ENCODE measurements around the gene SORCS2.

SORCS2 gene

GRCh38 chr4:7530932-7531639 is 338.7 kb downstream of the SORCS2 start:
- DNase-seq (ENCODE audit: low read depth) = no peak

DNA sequence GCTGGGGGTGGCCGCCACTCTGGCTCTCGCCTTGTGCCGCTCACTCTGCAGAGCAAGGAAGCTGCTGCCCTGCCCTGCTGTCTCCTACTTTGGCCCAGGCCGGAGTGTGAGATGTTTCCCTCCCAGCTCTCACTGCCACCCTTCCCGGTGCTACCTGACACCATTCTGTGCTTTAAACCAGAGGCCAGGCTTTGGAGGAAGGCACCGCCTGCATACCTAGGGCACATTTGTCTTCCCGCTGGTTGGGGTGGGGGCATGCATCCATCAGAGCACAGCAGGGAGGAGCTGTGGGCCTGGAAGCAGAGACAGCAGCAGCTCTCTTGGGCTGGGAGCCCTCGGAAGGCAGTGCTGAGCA is 339.3 kb downstream of the SORCS2 start:
- DNase-seq (ENCODE audit: low read depth) = no peak

DNA sequence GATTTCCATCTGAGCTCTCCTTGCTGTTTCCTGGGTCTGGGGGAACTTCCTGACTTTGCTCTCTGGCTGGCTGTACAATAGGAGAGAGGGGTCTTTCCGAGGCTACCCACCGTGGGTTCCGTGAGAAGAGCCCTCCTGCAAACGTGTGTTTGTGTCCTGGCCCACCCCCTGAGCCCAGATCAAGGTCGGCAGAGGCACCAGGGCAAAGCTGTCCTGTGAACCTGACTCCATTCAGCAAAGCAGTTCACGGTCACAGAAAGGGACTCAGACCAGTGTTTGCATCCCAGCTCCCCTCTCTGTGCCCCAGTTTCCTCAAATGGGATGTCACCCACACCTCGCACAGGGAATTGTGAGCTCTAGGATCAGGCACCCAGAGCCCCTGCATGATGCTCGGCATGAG is 339.7 kb downstream of the SORCS2 start:
- DNase-seq (ENCODE audit: low read depth) = no peak

GRCh38 chr4:7533267-7533666 is 340.9 kb downstream of the SORCS2 start:
- DNase-seq (ENCODE audit: low read depth) = no peak

DNA sequence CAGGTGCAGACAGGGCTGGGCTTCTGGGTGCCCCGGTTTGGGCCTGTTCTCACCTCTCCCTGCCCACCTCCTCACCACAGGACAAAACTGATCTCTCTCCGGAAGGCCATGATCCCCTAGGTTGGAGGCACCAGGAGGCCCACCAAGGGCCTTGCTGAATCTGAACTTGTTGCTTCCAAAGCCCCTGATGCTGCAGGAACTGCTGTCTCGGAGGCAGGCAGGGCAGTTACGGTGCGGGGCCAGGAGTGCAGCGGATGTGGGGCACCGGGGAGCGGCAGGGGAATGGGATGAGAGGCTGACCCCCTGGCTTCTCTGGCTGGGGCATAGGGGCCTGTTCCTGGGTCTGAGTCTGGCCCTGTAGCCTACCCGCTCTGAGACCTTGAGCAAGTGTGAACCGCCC is 342.8 kb downstream of the SORCS2 start:
- DNase-seq (ENCODE audit: low read depth) = no peak

DNA sequence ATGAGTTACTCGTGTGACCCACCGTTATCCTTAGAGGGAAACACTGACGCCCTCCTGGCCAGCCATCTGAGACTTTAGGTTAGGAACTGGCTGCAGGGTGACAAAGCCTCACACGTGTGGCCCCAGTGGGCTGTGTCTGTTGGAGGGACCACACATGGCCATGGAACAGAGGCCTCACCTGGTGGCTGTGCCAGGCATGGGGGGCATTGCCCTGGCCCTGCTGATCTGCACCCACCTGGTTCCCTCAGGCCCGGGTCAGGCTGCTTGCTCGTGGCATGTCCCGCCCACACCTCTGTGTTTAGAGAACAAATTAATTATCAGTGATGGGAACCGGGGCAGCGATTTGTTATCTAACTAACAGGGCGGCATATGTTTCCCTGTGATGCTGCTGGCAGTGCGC is 343.3 kb downstream of the SORCS2 start:
- DNase-seq (ENCODE audit: low read depth) = no peak

GRCh38 chr4:7536876-7537275 is 344.5 kb downstream of the SORCS2 start:
- no peak for DNase-seq (ENCODE audit: low read depth)

DNA sequence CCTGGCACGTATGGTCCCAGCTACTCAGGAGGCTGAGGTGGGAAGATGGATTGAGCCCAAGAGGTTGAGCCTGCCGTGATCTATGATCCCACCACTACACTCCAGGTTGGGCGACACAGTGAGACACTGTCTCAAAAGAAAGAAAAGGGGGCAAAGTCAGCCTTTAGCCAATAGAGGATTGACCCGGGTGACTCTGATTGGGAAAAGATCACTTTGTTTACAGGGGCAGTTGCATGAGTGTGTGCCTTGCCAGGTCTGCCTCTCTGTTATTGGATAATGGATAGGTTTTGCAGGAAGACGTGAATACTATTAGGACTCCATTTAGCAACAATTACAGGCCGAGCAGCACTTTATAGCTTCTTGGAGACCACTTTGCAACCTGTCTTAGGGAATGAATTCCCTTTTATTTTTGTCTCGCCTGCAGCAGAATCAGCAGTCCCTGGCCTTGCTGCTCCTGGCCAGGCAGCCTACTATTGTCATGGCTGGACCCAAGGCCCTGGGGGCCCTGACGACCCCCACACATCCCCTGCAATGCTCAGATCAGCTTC is 345.6 kb downstream of the SORCS2 start:
- no peak for DNase-seq (ENCODE audit: low read depth)

DNA sequence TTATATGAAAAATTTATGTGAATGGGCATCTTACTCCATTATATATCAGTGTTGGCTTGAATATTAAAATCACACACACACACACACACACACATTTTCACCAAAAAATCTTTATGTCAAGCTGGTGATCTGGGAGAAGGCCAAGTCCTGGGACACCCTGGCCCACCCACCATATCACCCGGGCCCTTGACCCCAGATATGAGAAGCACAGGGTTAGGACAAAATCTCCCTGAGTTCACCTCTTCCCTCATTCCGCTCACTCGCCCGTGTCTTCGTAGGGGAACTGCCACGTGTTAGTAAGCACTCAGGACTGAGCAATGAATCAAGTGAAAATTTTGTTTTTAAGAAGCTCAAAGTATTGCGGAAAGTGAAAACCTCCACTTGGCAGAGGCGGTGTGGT is 346.2 kb downstream of the SORCS2 start:
- DNase-seq (ENCODE audit: low read depth) = no peak

- DNase-seq (ENCODE audit: low read depth) = no peak
These were observed 346.8 kb downstream of the SORCS2 start for GRCh38 chr4:7539186-7539585.

GRCh38 chr4:7539659-7540058 is 347.3 kb downstream of the SORCS2 start:
- peak; percentile 6 for DNase-seq (ENCODE audit: low read depth)

GRCh38 chr4:7540206-7540605 is 347.9 kb downstream of the SORCS2 start:
- no peak for DNase-seq (ENCODE audit: low read depth)

GRCh38 chr4:7540654-7541413 is 348.5 kb downstream of the SORCS2 start:
- DNase-seq (ENCODE audit: low read depth) = no peak

- no peak for DNase-seq (ENCODE audit: low read depth)
These were observed 349.1 kb downstream of the SORCS2 start for GRCh38 chr4:7541414-7541810.

- no peak for DNase-seq (ENCODE audit: low read depth)
These were observed 350.4 kb downstream of the SORCS2 start for GRCh38 chr4:7542781-7543180.

DNA sequence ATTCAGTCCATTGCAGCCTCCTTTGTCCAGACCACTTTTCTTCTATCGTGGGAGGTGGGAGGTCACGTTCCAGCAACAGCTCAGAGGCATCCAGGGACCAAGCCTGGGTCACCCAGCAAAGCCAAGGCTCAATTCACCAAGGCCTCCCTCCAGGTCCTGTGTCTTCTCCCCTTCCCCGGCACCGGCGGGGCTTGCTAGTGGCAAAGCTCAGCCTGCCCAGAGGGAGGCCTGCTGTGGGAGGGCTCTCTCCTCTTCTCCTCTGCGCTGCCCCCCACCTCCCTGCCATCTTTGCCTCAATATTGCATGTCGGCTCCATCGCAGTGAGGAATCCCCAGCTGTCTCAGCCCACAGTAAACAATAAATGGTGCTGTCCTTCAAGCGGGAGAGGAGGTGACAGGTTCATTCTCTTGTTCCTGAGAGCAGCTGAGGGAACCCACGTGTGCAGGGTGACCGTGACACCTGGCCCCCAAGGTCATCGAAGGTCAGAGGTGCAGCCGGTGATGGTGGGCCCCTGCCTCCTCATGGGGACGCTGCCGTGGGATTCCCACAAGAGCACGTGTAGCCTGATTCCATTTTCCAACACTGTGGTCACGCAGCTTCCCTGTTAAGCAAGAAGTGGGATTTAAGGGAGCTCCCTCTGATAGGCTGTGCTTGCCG is 353.9 kb downstream of the SORCS2 start:
- DNase-seq (ENCODE audit: low read depth) = no peak

- no peak for DNase-seq (ENCODE audit: low read depth)
These were observed 354.6 kb downstream of the SORCS2 start for GRCh38 chr4:7546809-7547367.

DNA sequence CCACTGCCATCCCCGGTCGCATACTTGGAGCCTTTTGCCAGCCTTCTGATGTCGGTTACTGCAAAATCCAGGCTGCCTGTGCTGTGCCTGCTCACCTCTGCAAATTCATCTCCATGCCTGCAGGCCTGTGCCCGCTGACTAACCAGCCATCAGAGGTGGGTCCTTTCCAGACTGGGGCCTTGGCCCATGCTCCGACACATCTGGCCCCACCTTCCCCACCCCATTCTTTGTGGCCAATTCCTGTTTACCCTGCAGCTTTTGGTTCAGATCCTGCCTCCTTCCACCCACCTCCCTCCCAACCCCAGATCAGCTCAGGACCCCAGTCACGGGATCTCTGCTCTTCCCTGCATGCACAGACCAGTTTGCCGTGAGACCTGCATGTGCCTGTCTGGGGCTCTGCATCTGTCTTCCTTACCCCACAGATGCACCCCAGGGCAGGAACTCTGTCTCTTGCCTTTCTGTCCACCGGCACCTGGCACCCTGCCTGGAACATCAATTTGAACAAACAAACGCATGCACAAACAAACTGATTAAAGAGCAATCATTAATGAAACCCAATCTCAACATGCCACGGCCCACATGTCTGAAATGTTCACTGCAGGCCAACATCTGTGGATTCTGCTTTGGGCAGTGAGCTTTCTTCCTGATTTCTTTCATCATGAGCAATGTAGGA is 355.2 kb downstream of the SORCS2 start:
- no peak for DNase-seq (ENCODE audit: low read depth)

DNA sequence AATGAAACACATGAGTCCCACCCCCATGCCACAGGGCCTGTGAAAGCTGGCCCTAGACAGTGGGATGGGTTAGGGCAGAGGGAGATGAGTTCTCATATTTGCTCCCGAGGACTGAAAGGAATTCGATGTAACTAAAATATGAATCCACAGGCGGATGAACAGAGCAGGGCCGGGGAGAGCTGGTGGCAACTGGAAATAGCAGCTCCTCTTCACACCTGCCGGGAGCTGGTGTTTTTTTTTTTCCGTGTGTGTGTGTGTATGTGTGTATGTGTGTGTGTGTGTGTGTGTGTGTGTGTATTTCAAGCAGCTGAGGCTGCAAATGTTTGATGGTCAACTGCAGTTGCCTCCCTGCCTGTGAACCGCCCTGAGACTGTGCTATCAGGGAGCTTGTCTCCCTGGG is 357.5 kb downstream of the SORCS2 start:
- DNase-seq (ENCODE audit: low read depth) = no peak

DNA sequence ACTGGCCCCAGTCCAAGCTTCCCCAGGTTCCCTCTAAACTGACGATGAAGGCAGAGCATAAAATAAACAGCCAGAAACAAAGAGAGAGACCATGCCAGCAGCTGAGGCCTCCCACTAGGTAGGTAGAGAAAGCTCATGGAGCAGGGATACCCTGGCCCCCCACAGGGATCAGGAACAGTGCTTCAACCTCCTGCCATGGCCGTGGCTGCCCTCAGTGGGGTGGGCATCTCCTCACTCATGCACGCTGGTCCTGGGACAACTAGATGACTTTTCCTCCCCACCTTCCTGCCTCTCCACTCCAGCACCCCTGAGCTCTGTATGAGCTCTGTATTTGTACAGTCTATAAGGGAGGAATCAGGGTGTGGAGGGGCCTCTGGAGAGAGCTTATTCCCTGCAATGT is 360.1 kb downstream of the SORCS2 start:
- no peak for DNase-seq (ENCODE audit: low read depth)

DNA sequence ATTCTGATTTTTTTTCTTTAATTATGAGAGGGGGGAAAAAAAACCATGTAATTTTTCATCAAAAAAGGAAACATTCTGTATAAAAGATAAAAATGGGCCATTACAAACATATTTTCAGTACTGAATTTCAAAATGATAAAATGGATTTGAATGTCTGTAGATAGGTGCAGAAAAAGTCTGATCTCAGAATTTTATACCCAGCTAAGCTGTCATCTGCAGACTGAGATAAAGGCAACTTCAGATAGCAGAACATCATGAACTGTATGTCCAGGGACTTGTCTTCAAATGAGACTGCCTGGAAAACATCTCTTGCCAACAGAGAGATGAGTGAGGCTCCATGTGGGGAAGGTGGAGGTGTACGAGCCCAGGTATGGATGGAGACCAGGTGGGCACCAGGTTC is 360.9 kb downstream of the SORCS2 start:
- DNase-seq (ENCODE audit: low read depth) = no peak

DNA sequence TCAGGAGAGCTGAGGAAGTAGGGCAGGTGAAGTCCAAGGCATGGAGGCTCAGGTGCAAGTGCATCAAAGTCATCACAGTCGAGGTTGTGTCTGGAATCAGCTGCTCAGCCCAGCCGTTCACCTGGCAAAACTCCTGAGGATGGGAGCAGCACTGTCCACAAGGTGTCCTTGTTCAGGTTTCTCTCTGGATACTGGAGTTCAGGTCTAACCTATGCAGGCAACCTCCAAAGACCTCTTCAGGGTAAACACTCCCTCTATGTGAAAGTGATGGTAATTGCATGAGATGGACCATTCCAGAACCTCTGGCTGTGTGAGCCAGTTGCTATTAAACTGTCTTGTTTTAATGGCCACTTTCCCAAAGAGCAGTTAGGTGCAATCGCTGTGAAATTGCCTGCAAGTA is 362.6 kb downstream of the SORCS2 start:
- no peak for DNase-seq (ENCODE audit: low read depth)
